HG03108 (cell line): ENCODE results near the gene AP3D1.
"Not testable (repeated sequence)": the region's sequence is repeated elsewhere in the genome, so short reads cannot be mapped to it uniquely, and the experiment has no call there.

Experiments
- ATAC-seq: cut with Tn5 transposase; IDR thresholded peaks from one replicate; pipeline ENCODE4 v1.9.1; 2021; ENCODE audit warnings: moderate library complexity; ENCODE audit not compliant: unreplicated experiment

The AP3D1 gene

DNA sequence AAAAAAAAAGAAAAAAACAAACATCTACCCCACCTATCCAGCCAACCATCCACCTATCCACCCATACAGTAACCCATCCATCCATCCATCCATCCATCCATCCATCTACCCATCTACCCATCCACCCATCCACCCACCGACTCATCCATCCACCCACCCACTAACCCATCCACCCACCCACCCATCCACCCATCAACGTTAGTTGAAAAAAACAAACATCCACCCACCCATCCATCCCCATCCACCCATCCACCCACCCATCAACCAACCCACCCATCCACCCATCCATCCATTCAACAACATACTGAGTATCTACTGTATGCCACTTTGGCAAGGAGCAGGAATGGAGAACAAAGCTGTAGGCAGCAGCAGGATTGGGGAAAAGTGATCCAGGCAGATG is 6.1 kb upstream of the AP3D1 start:
- no peak for ATAC-seq

DNA sequence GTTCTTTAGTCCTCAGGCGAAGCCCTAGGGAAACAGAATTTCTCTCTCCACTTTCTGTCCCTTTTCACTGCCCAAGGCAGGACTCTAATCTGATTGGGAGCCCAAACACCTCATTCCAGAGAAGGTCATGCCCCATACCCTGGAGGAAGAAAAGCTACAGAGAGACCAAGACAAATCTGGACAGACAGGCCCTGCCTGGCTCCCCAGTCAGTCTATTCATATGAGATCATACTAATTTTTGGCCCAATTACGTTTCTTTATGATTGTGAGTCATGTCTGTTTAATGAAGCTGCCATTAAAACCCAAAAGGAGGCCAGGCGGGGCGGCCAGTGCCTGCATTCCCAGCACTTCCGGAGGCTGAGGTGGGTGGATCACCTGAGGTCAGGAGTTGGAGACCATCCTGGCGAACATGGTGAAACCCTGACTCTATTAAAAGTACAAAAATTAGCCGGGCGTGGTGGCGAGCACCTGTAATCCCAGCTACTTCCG is 3.3 kb upstream of the AP3D1 start:
- ATAC-seq: no peak

DNA sequence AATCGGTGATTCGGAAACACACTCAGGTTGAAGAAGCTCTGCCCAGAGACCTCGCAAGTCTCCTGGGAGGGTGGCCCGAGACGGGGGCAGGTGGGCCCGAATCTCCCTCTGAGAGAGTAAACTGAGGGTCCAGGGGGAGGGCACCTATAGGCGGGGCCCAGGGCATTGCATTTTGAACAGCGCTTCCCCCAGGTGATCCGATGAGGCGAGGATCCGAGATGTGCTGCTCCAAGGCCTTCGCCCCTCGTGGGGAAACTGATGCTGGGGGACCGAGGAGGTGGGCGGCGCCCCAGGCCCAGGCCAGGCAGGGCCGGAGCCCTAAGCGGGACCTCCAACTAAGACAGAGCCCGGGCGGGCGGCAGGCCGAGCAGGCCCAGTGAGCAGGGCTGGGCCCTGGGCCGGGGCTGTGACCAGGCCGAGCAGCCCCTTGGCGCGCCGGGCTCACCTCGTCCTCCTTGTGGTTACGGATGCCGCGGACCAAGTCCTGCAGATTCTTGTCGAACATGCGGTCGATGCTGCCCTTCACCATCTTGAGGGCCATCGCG is 500 bp downstream of the AP3D1 start:
- ATAC-seq: peak; percentile 13

DNA sequence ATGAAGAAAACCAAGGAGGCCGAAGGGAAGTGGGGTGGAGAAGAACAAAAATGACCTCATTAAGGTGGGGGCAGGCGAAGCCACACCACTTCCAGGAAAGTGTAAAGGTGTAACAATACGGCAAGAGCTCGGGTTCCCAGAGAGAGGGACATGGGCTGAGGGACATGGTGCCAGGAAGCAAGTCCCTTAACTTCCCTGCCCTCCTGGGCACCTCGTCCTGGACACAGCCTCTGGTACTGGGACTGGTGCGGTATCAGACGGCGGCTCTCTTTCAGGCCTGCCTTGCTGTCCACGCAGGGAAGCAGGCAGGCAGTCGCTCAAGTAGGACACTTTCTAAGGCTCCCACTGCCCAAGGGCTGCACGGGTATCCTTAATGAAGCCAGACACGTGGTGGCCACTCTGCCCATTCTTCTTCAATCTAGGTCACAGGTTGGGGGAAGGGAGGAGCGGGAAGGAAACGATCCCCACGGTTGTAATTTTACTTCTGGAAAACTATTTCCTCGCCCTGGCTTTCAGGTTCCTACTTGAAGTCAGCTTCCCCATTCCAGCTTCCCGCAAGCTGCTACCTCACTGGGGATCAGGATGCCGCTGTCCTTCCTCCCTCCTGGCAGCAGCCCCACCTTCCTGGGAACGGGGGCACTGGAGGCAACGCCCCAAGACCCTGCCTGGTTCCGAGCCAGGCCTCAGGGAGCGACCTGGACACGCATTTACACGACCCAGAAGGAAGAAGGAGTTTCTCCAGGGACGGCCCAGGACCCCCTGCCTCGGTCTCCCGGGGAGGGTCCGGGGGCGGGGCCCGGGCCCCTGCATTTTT is 1.2 kb downstream of the AP3D1 start:
- no peak for ATAC-seq

DNA sequence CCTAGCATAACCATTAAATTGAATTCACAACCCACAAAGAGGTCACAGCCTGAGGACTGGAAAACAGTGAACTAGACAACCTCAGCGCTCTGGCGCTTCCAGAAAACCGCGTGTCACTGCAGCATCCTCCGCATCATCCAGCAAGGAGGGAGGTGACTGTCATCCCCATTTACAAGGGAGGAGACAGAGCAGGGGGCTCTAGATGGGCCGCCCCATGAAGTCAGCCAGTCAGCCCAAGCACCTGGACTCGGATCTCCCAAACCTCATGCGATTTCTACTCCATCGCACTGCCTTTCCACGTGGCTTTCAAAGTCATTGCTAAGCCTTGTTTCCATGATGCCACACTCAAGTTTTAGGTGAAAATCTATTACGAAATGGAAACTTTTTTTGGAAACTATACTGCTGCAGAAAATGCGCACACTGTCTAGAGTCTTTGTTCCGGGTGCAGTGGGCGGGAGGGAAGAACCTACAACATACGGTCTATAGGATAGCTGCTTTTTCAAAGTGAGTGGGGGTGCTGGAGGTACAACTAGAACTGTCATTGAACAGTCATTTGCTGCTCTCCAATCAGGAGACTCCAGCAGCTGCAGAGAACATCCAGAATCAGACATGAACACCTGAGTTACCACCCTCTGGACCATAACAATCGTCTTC is 2.8 kb downstream of the AP3D1 start:
- no peak for ATAC-seq

DNA sequence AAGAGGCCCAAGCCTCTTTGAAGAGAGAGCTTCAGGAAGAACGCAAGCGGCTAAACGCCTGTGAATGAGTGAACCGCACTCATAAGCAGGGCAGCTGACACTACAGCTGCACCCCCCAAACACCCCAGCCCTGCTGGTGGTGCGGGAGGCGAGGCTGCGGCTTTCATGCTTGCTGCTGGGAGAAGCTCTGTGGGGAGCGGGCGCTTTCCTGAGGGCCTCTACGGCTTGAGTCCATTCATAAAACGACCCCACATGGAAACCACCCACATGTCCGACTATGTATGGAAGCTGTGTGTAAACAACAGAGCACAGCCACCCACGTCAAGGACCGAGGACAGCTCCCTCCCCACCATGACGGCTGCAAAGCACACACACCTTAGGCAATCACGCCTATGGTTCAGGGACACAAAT is 5.5 kb downstream of the AP3D1 start:
- no peak for ATAC-seq

DNA sequence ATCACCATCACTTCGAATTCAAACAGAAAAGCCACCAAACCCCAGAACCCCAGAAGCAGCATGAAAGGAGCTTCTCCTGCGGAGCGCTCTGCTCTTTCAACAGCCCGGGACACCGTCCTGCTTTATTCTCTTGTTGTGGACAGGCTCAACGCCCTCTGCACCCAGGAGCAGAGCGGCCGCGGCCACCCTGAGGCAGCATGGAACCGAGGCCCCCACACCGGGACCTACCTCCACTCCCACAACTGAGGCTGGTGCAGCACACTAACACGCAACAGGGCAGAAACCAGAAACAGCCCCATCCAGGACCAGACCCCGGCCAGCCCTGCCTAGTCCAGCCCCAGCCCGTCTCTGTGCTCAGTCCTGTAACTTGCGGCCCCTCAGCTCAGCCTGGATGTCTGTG is 7.2 kb downstream of the AP3D1 start:
- no peak for ATAC-seq

DNA sequence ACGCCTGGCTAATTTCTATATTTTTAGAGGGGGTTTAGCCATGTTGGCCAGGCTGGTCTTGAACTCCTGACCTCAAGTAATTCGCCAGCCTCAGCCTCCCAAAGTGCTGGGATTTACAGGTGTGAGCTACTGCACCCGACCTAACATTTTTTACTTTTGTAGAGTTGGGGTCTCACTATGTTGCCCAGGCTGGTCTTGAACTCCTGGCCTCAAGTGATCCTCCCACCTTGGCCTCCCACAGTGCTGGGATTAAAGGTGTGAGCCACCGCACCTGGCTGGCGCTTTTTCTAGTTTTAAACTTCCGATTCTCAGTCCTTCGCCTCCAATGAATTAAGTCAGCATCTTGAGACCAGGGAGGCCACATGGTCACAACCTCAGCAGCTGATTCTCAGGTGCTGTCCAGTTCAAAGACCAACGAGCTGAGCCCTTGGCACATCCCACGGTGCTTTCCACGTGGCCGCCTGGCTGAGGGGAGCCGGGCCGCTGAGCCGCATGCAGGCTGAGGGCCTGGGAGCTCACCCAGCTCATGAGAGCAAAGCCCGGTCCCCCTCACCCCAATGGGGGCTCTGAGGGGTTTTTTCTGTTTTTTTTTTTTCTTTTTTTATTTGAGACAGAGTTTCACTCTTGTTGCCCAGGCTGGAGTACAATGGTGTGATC is 9.1 kb downstream of the AP3D1 start:
- no peak for ATAC-seq

DNA sequence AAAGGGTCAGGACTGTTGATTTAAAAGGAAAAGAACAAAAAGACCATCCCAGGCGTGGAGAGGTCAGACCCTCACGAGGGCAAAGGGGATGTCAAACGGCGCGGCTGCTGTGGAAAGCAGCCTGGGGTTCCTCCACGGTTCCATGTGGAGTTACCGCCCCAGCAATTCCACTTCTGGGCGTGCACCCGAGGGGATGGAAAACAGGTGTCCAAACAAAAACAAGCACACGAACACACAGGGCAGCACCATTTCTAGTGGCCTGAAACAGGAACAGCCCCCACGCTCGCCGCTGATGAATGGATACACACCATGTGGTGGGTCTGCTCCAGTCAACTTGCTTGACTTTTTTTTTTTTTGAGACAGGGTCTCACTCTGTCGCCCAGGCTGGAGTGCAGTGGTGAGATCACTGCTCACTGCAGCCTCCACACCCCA is 11.2 kb downstream of the AP3D1 start:
- no peak for ATAC-seq

DNA sequence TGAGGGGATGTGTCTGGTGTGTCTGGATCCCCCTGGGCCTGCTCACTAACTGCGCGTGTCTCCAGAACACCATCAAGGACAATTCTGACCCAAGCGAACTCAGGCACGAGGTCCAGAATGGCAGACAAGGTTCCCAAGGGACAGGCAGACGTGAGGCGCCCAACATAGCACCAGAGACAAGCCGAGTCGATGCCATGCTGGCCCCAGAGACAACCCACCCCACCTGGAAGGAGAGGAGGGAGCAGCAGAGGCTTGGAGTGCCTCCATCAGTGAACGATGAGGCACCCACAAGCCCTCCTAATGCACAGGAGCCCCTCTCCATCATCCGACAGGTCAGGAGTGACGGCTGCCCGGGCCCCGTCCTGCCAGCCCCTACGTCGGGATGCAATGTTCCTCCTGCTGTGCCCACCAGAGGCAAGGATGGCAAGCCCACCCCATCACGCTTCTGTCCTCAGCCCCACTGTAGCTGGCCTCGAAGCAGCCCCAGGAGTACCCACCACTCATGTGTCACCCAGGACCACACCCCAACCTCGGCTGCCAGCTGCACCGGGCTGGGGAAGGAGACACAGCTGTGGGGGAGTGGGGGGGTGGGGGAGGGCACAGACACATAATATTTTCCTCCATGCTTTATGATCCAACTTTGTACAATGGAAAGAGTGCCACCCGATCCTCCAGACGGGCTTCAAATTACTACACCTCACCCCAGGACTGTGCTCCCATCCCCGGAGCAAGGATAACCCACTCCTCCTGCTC is 11.8 kb downstream of the AP3D1 start:
- ATAC-seq: no peak

DNA sequence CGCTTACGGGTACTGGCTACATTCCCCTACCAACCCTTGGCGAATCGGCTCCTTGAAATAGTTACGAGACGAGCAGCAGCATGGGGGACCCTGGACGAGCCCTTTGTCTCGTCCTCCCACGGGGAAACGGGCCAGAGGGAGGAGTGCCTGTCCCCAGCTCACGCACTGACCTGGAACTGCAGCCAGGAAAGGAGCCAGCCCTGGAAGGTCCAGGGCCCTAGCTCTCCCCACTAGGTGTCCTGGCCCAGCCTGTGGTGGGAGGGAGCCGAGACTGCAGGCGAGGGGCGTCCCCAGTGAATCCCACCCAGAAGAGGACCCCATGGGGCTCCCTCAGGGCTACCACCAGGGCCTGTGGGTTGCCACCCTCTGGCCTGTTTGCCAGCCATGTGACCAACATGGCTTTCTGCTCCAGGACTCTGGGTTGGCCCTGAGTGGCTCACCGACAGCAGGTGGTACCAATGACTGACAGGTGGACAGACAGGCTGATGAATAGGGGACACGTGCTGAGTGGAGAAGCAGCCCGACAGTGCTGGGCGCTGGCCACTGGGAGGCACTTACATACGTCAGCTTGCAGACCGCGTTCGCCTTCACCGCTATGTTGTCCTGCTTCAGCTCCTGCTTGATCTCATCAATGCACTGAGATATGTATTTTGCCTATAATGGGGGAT is 13.2 kb downstream of the AP3D1 start:
- ATAC-seq: no peak

DNA sequence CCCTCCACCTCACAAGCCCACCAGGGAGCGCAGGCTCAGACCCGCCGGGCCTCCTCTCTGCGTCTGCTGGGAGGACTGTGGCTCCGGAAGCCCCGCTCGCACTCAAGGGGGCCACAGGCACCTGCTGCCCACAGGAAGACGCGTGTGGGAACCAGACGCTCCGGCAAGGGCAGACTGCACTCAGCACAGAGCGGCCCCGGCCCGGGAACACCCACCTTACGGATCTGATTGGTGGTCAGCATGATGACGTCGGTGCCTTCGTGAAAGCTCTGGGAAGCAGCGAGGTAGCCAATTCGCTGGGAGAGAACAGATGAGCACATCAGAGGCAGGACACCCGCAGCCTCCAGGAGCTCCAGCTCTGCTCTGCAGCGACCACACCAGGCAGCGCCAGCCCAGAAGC is 14.6 kb downstream of the AP3D1 start:
- ATAC-seq: no peak

DNA sequence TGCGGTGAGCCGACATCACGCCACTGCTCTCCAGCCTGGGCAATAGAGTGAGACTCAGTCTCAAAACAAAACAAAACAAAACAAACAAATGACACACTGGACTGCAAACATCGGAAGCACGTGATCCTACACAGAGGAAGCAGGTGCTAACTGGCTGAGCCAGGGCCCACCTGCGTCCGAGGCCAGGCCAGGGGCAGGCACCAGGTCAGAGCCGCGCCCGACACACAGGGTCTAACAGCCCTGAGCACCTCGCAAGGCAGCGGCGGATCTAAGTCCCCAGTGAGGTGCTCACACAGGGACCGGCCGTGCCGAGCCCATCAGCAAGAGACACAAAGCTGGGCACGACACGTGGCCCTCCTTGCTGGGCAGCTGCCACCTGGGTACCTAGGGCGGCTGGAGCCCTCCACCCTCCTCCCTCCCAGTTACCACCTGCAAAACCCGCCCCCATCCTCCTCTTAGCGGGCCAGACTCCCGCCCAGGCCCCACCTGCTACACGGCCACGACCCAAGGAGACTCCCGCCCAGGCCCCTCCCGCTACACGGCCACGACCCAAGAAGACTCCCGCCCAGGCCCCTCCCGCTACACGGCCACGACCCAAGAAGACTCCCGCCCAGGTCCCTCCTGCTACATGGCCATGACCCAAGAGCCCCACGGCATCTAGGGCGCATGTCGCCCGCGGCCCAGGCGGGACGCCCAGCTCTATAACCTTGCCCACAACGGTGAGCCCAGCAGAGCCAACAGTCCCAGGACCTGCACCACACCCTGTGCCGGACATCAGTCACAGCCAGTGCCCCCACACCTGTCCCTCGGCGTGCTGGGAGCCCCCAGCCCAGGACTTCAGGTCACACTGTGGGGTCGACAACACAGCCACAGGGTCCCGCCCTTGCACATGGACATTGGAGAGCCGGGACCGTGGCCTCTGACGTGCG is 15.6 kb downstream of the AP3D1 start:
- no peak for ATAC-seq

DNA sequence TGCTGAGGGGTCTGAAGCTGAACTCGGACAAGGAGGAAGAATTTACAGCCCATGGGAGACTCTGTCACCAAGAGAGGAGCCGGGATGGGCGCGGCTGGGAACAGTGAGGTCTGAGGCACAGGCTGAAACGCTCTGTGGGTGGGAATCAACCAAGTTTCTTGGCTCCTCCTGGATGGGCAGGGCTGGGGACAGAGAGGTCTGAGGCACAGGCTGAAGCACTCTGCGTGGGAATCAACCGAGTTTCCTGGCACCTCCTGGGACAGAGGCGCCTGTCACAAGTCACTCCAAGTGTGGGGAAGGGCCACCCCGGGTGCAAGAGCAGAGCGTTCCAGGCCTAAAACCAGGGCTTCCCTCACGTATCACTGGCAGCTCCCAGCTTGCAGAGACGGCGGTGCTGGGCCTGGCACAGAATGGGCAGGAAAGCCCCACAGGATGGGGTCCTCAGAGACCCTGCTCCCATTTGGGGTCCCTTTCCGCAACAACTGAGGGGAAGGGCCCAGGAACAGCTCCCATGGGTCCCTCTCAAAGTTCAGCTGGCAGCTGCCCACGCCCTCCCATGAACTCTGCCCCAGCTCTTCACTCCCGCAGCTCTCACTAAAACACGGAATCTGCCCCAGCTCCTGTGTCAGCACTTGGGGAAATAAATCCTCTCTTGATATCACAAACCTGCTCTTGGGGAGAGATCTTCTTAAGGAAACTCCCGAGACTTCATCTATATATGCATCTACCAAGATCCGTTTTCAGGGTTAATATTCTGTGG is 18.5 kb downstream of the AP3D1 start:
- ATAC-seq: no peak

DNA sequence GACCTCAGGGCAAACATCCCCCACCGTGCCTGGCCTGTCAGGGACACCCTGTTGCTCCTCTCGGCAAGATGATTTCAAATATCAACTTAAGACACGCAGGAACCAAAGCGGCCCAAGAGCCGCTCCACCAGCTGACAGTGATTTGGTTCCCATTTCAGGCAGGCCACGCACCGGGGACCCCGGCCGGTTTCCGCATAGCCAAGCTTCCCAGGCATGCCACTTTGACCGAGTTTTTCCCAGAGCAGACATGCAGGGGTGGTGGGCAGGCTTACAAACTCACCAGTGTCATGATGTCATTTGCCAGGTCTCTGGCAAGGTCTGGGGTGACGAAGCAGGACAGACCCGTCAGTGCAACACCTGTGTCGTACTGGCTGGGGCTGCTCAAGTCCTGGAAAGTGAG is 19.2 kb downstream of the AP3D1 start:
- no peak for ATAC-seq

DNA sequence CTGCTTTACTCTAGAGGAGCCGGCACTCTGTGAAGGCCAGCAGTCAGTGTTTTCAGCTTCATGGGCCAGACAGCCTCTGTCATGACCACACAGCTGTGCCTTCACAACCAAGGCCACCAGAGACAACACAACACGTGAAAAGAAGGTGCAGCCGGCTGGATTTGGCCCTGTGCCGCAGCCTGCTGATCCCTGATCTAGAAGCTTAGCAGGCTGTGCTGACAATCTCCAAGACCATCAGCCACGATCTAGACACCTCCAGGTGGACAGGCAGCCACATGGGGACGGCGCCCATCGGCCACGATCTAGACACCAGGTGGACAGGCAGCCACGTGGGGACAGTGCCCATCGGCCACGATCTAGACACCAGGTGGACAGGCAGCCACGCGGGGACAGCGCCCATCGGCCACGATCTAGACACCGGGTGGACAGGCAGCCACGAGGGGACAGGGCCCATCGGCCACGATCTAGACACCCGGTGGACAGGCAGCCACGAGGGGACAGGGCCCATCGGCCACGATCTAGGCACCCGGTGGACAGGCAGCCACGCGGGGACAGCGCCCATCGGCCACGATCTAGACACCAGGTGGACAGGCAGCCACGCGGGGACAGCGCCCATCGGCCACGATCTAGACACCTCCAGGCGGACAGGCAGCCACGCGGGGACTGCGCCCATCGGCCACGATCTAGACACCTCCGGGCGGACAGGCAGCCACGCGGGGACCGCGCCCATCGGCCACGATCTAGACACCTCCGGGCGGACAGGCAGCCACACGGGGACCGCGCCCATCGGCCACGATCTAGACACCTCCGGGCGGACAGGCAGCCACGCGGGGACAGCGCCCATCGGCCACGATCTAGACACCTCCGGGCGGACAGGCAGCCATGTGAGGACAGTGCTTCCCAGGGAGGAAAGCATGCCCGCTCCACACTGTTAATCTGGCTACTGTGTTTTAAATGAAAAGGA is 20.1 kb downstream of the AP3D1 start:
- not testable (repeated sequence) for ATAC-seq
